GM12891 (cell line): Measurements from ENCODE around the gene DNAJC11.

Experiments
- POLR2A ChIP-seq: IDR thresholded peaks from 2 replicates; pipeline ENCODE4 v1.6.1; 2011; ENCODE audit warnings: low read depth, low read length, control low read depth
- POU2F2 ChIP-seq: IDR thresholded peaks from 2 replicates; pipeline ENCODE4 v1.6.1; 2011; ENCODE audit warnings: low read depth, mild to moderate bottlenecking, control low read depth, low read length, moderate library complexity

DNA sequence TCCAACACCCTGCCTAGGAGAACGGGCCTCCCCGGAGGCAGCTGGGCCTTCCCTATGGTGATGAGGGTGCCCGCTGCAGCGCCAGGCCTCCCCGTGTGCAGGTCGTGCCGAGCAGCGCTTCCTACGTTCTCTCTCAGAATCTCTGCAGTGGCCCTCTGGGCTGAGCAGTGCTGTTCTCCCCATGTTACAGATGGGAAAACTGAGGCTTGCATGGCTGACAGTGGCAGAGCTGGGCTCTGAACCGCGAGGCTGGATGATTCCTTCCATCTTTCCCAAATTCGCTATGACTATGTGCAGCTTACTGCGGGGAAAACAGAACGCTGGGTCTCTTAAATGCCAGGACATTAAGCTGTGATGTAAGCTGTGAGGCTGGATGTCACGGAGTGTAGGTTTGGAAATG is 107.8 kb downstream of the DNAJC11 start:
- TF ChIP-seq POLR2A (no peak), POU2F2 (no peak)
